ENCODE results near the gene MYL9.

- TF ChIP-seq POLR2A (IDR thresholded peaks at IDR 0.05) (no peak), CTCF (IDR thresholded peaks at IDR 0.05) (no peak)
Observed at GRCh38 chr20:36587388-36588070, 46.2 kb downstream of the MYL9 start.
